DMS53 treated with DMSO at 0.1 percent for 48 hours (cell line): ENCODE results near the gene CLEC20A.

Experiments used
- DNase-seq: peaks from one replicate; lab custom pipeline; 2025; ENCODE audit not compliant: unreplicated experiment; lab: John Stamatoyannopoulos, UW

The CLEC20A gene

GRCh38 chr1:178477841-178478240 lies 18.9 kb downstream of the CLEC20A start:
- no peak for DNase-seq

GRCh38 chr1:178477373-178477772 lies 19.4 kb downstream of the CLEC20A start:
- no peak for DNase-seq

- DNase-seq, result no peak
Observed at GRCh38 chr1:178472531-178472930, 24.2 kb downstream of the CLEC20A start.

GRCh38 chr1:178470411-178470960 lies 26.3 kb downstream of the CLEC20A start:
- no peak for DNase-seq

- no peak for DNase-seq
Observed at GRCh38 chr1:178467837-178468236, 28.9 kb downstream of the CLEC20A start.

GRCh38 chr1:178465011-178465410 lies 31.8 kb downstream of the CLEC20A start:
- no peak for DNase-seq

- DNase-seq, result no peak
Observed at GRCh38 chr1:178464566-178464965, 32.2 kb downstream of the CLEC20A start.

GRCh38 chr1:178464141-178464540 lies 32.6 kb downstream of the CLEC20A start:
- DNase-seq, result no peak

- no peak for DNase-seq
Observed at GRCh38 chr1:178461701-178462100, 35.1 kb downstream of the CLEC20A start.

- no peak for DNase-seq
Observed at GRCh38 chr1:178461104-178461503, 35.7 kb downstream of the CLEC20A start.

- DNase-seq, result no peak
Observed at GRCh38 chr1:178458203-178458602, 38.6 kb downstream of the CLEC20A start.

- no peak for DNase-seq
Observed at GRCh38 chr1:178457651-178458050, 39.1 kb downstream of the CLEC20A start.

GRCh38 chr1:178456472-178456871 lies 40.3 kb downstream of the CLEC20A start:
- no peak for DNase-seq

GRCh38 chr1:178452013-178452412 lies 44.8 kb downstream of the CLEC20A start:
- DNase-seq, result no peak

GRCh38 chr1:178451529-178451928 lies 45.2 kb downstream of the CLEC20A start:
- DNase-seq, result no peak

GRCh38 chr1:178450871-178451270 lies 45.9 kb downstream of the CLEC20A start:
- DNase-seq, result no peak

GRCh38 chr1:178442925-178443324 lies 53.8 kb downstream of the CLEC20A start:
- DNase-seq, result no peak

GRCh38 chr1:178438432-178438831 lies 58.3 kb downstream of the CLEC20A start:
- DNase-seq, result no peak

- DNase-seq, result no peak
Observed at GRCh38 chr1:178436899-178437298, 59.9 kb downstream of the CLEC20A start.

GRCh38 chr1:178434899-178435435 lies 61.8 kb downstream of the CLEC20A start:
- DNase-seq, result no peak

- no peak for DNase-seq
Observed at GRCh38 chr1:178434360-178434759, 62.4 kb downstream of the CLEC20A start.
